RKO (cell line): ENCODE measurements around the gene ZNF692.

ENCODE experiments used
- DNase-seq: peaks from one replicate; pipeline ENCODE4 v3.0.0-alpha.2; 2016; ENCODE audit warnings: low spot score

The ZNF692 gene

GRCh38 chr1:248824301-248824700, 34.6 kb downstream of the ZNF692 start:
- DNase-seq: peak; percentile 57

- DNase-seq: peak; percentile 98
Observed at GRCh38 chr1:248823517-248824001, 35.3 kb downstream of the ZNF692 start.

- peak; percentile 81 for DNase-seq
Observed at GRCh38 chr1:248822148-248823032, 36.5 kb downstream of the ZNF692 start.

- no peak for DNase-seq
Observed at GRCh38 chr1:248821641-248822040, 37.2 kb downstream of the ZNF692 start.

- peak; percentile 98 for DNase-seq
Observed at GRCh38 chr1:248821101-248821500, 37.8 kb downstream of the ZNF692 start.

- no peak for DNase-seq
Observed at GRCh38 chr1:248820041-248820585, 38.8 kb downstream of the ZNF692 start.

- DNase-seq: no peak
Observed at GRCh38 chr1:248818505-248819374, 40.1 kb downstream of the ZNF692 start.

- no peak for DNase-seq
Observed at GRCh38 chr1:248817065-248817464, 41.8 kb downstream of the ZNF692 start.

GRCh38 chr1:248816042-248816851, 42.6 kb downstream of the ZNF692 start:
- no peak for DNase-seq

- no peak for DNase-seq
Observed at GRCh38 chr1:248815407-248816034, 43.4 kb downstream of the ZNF692 start.

- DNase-seq: no peak
Observed at GRCh38 chr1:248814351-248814750, 44.5 kb downstream of the ZNF692 start.

- DNase-seq: no peak
Observed at GRCh38 chr1:248813546-248813945, 45.3 kb downstream of the ZNF692 start.

- DNase-seq: no peak
Observed at GRCh38 chr1:248812736-248813425, 46.0 kb downstream of the ZNF692 start.

- DNase-seq: no peak
Observed at GRCh38 chr1:248811514-248812490, 47.1 kb downstream of the ZNF692 start.

- DNase-seq: no peak
Observed at GRCh38 chr1:248810727-248811513, 48.0 kb downstream of the ZNF692 start.

- no peak for DNase-seq
Observed at GRCh38 chr1:248810000-248810726, 48.7 kb downstream of the ZNF692 start.

- no peak for DNase-seq
Observed at GRCh38 chr1:248808876-248809275, 50.0 kb downstream of the ZNF692 start.
